GM12875 (cell line): Measurements from ENCODE around the gene TMEM266.
A peak's percentile ranks its signal among the peaks of the same experiment; 100 is the strongest.

Experiments used
- H3K4me3 ChIP-seq: one replicate; pipeline ENCODE4 v1.5.1; 2011; ENCODE audit warnings: low read depth, low read length, control low read depth
- TF ChIP-seq, protein P1 (sequence below): IDR thresholded peaks from 2 replicates; pipeline ENCODE4 v1.5.1; 2011; ENCODE audit warnings: low read depth, mild to moderate bottlenecking, control low read depth, inconsistent platforms, low read length, moderate library complexity, borderline replicate concordance; ENCODE audit not compliant: insufficient read depth

Gene TMEM266

DNA sequence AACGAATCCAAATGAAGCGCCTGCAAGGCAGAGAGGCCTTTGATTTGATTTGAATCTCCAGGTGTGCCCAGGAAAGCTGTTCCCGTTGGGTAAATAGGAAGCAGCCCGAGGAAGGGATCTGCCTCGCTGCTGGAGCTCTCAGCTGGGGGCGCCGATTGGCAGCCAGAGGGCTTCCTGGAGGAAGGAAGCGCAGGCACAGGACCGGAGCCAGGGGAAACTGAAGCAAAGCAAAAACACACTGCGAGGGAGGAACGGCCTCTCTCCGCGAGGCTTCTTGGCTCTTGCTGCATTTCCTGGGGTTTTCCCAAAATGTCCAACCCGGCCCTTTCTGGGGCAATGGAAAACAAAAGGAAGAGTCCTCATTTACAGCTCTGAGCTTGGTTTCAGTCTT, 80.3 kb downstream of the TMEM266 start:
- TF ChIP-seq, protein P1, sequence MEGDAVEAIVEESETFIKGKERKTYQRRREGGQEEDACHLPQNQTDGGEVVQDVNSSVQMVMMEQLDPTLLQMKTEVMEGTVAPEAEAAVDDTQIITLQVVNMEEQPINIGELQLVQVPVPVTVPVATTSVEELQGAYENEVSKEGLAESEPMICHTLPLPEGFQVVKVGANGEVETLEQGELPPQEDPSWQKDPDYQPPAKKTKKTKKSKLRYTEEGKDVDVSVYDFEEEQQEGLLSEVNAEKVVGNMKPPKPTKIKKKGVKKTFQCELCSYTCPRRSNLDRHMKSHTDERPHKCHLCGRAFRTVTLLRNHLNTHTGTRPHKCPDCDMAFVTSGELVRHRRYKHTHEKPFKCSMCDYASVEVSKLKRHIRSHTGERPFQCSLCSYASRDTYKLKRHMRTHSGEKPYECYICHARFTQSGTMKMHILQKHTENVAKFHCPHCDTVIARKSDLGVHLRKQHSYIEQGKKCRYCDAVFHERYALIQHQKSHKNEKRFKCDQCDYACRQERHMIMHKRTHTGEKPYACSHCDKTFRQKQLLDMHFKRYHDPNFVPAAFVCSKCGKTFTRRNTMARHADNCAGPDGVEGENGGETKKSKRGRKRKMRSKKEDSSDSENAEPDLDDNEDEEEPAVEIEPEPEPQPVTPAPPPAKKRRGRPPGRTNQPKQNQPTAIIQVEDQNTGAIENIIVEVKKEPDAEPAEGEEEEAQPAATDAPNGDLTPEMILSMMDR, result no peak
- no peak overlapping the region for H3K4me3 ChIP-seq

GRCh38 chr15:76146812-76147211, 87.0 kb downstream of the TMEM266 start:
- H3K4me3 ChIP-seq, result no peak overlapping the region
- TF ChIP-seq, protein P1, result no peak

DNA sequence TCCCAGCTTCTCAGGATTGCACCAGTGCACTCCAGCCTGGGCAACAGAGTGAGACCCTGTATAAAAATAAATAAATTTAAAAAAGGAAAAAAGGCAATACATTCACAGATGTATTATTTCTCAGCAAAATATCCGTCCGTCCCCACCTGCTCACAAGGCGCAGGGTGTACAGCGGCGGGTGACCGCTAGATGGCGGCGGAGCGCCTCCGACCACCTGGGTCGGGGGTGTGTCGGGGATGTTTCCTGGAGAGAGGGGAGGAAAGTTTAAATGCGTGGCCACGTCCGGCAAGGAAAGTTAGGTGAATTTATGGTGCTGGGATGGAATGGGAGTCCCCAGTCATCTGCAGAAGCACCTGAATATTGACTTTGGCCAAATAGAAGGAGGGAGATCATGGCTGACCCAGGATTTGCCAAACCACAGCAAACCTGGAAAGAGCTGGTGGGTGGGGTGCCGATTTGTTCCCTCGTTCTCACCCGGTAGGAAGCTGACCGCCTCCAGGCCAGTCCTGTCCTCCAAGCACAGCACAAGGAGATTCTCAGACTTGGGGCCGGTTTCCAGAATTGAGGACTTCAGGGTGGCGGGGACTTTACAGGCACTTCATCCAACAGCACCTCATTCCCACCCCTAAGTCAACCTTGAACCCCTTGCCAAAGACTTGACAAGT, 88.3 kb downstream of the TMEM266 start:
- TF ChIP-seq, protein P1, result peak; percentile 97
- H3K4me3 ChIP-seq, result no peak overlapping the region

DNA sequence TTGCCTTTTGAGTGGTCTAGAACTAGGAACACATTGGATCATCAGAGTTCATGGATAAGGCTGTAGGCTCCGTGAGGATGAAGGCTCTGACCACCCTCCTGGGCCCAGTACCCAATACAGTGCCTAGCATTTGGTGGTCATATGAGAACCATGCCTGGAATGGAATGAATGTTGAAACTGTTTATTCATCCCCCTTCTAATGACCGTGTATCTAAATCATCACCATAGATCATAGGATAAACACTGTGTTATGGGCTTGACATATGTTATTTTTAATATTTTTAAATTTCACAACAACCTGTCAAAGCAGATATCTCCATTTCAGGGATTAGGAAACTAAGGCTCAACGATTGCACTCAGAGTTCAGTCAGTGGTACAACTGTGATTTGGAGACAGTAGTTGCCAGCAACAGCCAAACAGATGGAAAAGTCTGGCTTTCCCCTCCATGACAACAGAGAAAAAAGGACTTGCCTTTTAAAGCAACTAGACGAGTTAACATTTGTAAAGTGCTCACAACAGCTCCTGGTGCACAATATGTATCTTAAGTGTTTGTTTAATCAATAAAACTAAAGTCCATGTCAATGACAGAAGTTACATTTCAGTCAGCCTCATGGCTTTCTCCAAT, 89.6 kb downstream of the TMEM266 start:
- no peak overlapping the region for H3K4me3 ChIP-seq
- TF ChIP-seq, protein P1, result no peak

- TF ChIP-seq, protein P1, result no peak
- H3K4me3 ChIP-seq, result no peak overlapping the region
These were observed 90.7 kb downstream of the TMEM266 start for GRCh38 chr15:76150513-76150912.

GRCh38 chr15:76150971-76151598, 91.3 kb downstream of the TMEM266 start:
- TF ChIP-seq, protein P1, result peak; percentile 88

DNA sequence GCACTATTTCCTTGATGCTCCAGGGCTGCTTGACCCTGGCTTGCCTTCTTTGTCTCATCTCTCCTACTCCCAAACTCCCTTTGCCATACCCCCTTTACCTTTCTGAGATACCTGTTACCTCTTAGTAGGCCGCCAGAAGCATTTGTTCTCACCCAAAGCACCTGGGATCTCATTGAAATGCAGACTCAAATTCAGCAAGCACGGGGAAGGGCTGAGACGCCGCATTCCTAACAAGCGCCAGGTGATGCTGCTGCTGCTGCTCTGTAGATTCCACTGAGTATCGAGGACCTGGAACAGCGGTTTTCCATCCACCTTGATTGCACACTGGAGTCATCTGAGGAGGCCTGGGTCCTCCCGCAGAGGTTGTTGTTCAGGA, 91.8 kb downstream of the TMEM266 start:
- TF ChIP-seq, protein P1, result no peak

More at GRCh38 chr15:76150971-76151598, 91.3 kb downstream of the TMEM266 start:
- no peak overlapping the region for H3K4me3 ChIP-seq

More for the DNA sequence above, 91.8 kb downstream of the TMEM266 start:
- H3K4me3 ChIP-seq, result no peak overlapping the region
